Fibroblast of lung (primary cell): ENCODE measurements around the gene SCN4A. TPM values are rescaled to one million over a fixed set of nuclear protein-coding genes. Genes with fewer than 3 reads are reported as not detected.
A peak's percentile ranks its signal among the peaks of the same experiment; 100 is the strongest.

Experiments used
- DNase-seq, 2 donors: peaks; one replicate each; pipeline versions ENCODE4 v3.0.0 to v3.0.0-alpha.2; 2010; ENCODE audit warnings: low read depth in 2 of 2
- H2AFZ ChIP-seq: 2 replicates; pipeline ENCODE4 v1.5.1; 2012; ENCODE audit warnings: low read length, control low read depth, inconsistent platforms
- H3K27ac ChIP-seq: 2 replicates; pipeline ENCODE4 v1.5.1; 2011; ENCODE audit warnings: low read length, control low read depth; ENCODE audit not compliant: insufficient read depth
- H3K27me3 ChIP-seq: 2 replicates; pipeline ENCODE4 v1.5.1; 2011; ENCODE audit warnings: mild to moderate bottlenecking, low read length; ENCODE audit not compliant: control insufficient read depth, insufficient read depth
- H3K36me3 ChIP-seq: 2 replicates; pipeline ENCODE4 v1.5.1; 2011; ENCODE audit warnings: low read length; ENCODE audit not compliant: control insufficient read depth, insufficient read depth
- H3K4me1 ChIP-seq: 2 replicates; pipeline ENCODE4 v1.5.1; 2011; ENCODE audit warnings: low read length; ENCODE audit not compliant: control insufficient read depth, insufficient read depth; ENCODE audit errors: extremely low read depth
- H3K4me2 ChIP-seq: 2 replicates; pipeline ENCODE4 v1.5.1; 2011; ENCODE audit warnings: low read length, control low read depth; ENCODE audit not compliant: insufficient read depth; ENCODE audit errors: extremely low read depth
- H3K4me3 ChIP-seq, 4 experiments: fragments of 200-600 bp in 1 of 4; sonication (generic) in 1 of 4; replicated peaks in 1 of 4; 2 replicates each; pipeline ENCODE4 v1.5.1; 2011 to 2016; ENCODE audit warnings: low read length in 4 of 4, low read depth in 3 of 4, mild to moderate bottlenecking in 3 of 4, control low read depth in 2 of 4, inconsistent platforms in 1 of 4, mixed read lengths in 1 of 4; ENCODE audit not compliant: insufficient read depth in 1 of 4; ENCODE audit errors: control extremely low read depth in 1 of 4
- H3K79me2 ChIP-seq: 2 replicates; pipeline ENCODE4 v1.5.1; 2012; ENCODE audit warnings: mild to moderate bottlenecking, low read length, inconsistent platforms; ENCODE audit not compliant: control insufficient read depth, insufficient read depth
- H3K9ac ChIP-seq: 2 replicates; pipeline ENCODE4 v1.5.1; 2011; ENCODE audit warnings: mild to moderate bottlenecking, low read length, control low read depth; ENCODE audit not compliant: insufficient read depth
- H3K9me3 ChIP-seq: 2 replicates; pipeline ENCODE4 v1.5.1; 2012; ENCODE audit warnings: low read depth, low read length; ENCODE audit not compliant: control insufficient read depth, insufficient read depth
- H4K20me1 ChIP-seq: 2 replicates; pipeline ENCODE4 v1.5.1; 2011; ENCODE audit warnings: low read length; ENCODE audit not compliant: control insufficient read depth, insufficient read depth; ENCODE audit errors: extremely low read depth
- CTCF ChIP-seq, 2 donors: IDR thresholded peaks in 1 of 2; conservative IDR thresholded peaks in 1 of 2; 1 replicate in 1 of 2; 2 replicates in 1 of 2; pipeline ENCODE4 v1.5.1; 2011 to 2012; ENCODE audit warnings: low read length in 2 of 2, control low read depth in 1 of 2, inconsistent platforms in 1 of 2, low read depth in 1 of 2, mild to moderate bottlenecking in 1 of 2
- EZH2 ChIP-seq: IDR thresholded peaks from 2 replicates; pipeline ENCODE4 v1.5.1; 2012; ENCODE audit warnings: low read length, control low read depth, mild to moderate bottlenecking; ENCODE audit errors: missing control alignments
- polyA plus RNA-seq, 2 donors: library from polyadenylated mRNA; depleted of rRNA in 1 of 2; stranded (reverse) in 1 of 2; unstranded in 1 of 2; fragments of >200 nt; gene quantifications; 2 replicates each; pipeline ENCODE4 v1.2.1, GENCODE V29; 2011 to 2012; ENCODE audit warnings: missing spikeins in 1 of 2
- total RNA-seq: library from RNA; depleted of rRNA; stranded (reverse); fragments of >200 nt; gene quantifications from 2 replicates; pipeline ENCODE4 v1.2.1, GENCODE V29; 2014

SCN4A gene
- total and polyA plus RNA-seq, 2 donors (not counting 1 experiment from before 2014, with no cell fraction given) = 0.83 TPM; not detected in 1

DNA sequence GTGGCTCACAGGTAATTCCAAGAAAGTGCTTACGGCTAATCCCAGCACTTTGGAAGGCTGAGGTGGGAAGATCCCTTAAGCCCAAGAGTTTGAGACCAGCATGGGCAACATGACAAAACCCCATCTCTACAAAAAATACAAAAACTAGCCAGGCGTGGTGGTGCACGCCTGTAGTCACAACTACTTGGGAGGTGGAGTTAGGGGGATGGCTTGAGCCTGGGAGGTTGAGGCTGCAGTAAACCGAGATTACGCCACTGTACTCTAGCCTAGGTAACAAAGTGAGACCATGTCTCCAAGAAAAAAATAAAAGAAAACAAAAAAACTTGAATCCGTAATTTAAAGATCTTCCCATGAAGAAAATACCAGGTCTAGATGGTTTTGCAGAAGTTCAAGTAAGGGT is 42.7 kb upstream of the SCN4A start:
- no peaks in the 10 kb centered on the region for H3K27me3 ChIP-seq
- H3K9ac ChIP-seq = no peak overlapping the region
- no peak overlapping the region for H3K4me2 ChIP-seq
- H4K20me1 ChIP-seq = no peaks in the 10 kb centered on the region
- no peaks in the 10 kb centered on the region for H3K4me1 ChIP-seq
- H2AFZ ChIP-seq = no peak overlapping the region
- no peaks in the 10 kb centered on the region for H3K79me2 ChIP-seq
- TF ChIP-seq EZH2 (no peak), CTCF (conservative IDR thresholded peaks at IDR 0.05 in 1 of 2, IDR thresholded peaks at IDR 0.05 in 1 of 2; ENCODE audit: low read depth in 1 of 2, low read length in 2 of 2) (no peak)
- H3K9me3 ChIP-seq = no peaks in the 10 kb centered on the region
- no peaks in the 10 kb centered on the region for H3K36me3 ChIP-seq
- H3K27ac ChIP-seq = no peak overlapping the region
- no peak overlapping the region for H3K4me3 ChIP-seq
- DNase-seq = no peak

- TF ChIP-seq CTCF (conservative IDR thresholded peaks at IDR 0.05 in 1 of 2, IDR thresholded peaks at IDR 0.05 in 1 of 2; ENCODE audit: low read depth in 1 of 2, low read length in 2 of 2) (no peak), EZH2 (no peak)
- H3K36me3 ChIP-seq = no peaks in the 10 kb centered on the region
- H3K27me3 ChIP-seq = no peaks in the 10 kb centered on the region
- no peak overlapping the region for H3K27ac ChIP-seq
- peak in 1 of 2 donors; percentile 44 for DNase-seq
- H3K4me2 ChIP-seq = no peak overlapping the region
- no peaks in the 10 kb centered on the region for H4K20me1 ChIP-seq
- H3K4me3 ChIP-seq = no peak overlapping the region
- no peaks in the 10 kb centered on the region for H3K79me2 ChIP-seq
- no peak overlapping the region for H3K9ac ChIP-seq
- no peaks in the 10 kb centered on the region for H3K9me3 ChIP-seq
- H2AFZ ChIP-seq = no peak overlapping the region
- H3K4me1 ChIP-seq = peaks cover 2% of the 10 kb centered on the region
Measured at GRCh38 chr17:64009571-64010402, 37.1 kb upstream of the SCN4A start.

DNA sequence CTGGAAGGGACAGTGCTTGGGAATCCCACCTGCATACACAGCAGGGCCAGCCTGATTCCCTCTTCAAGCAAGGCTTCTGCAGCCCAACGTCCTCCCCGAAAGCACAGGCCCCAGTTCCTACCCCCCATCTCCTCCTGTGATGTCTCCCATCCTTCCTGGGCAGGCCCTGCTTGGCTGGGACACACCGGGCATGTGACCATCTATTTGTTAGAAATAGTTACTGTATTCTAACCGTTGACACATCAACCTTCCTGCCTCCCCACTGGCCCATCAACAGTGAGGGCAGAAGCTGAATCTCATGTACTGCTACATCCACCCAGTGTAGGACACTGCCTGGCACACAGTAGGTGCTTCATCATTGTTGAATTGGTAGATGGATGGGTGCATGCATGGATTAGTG is 36.1 kb upstream of the SCN4A start:
- H3K27me3 ChIP-seq = no peaks in the 10 kb centered on the region
- no peaks in the 10 kb centered on the region for H4K20me1 ChIP-seq
- no peak overlapping the region for H3K4me2 ChIP-seq
- DNase-seq = no peak
- no peak overlapping the region for H2AFZ ChIP-seq
- no peak overlapping the region for H3K27ac ChIP-seq
- TF ChIP-seq CTCF (conservative IDR thresholded peaks at IDR 0.05 in 1 of 2, IDR thresholded peaks at IDR 0.05 in 1 of 2; ENCODE audit: low read depth in 1 of 2, low read length in 2 of 2) = no peak
- TF ChIP-seq EZH2 = no peak
- no peaks in the 10 kb centered on the region for H3K36me3 ChIP-seq
- H3K9ac ChIP-seq = no peak overlapping the region
- H3K79me2 ChIP-seq = no peaks in the 10 kb centered on the region
- H3K4me3 ChIP-seq = no peak overlapping the region
- H3K9me3 ChIP-seq = no peaks in the 10 kb centered on the region
- peaks cover 2% of the 10 kb centered on the region for H3K4me1 ChIP-seq
